GM18868 (cell line): ENCODE results near the gene VCP.

Experiments
- ATAC-seq: cut with Tn5 transposase; IDR thresholded peaks from one replicate; pipeline ENCODE4 v1.9.1; 2021; ENCODE audit warnings: mild to moderate bottlenecking, moderate library complexity; ENCODE audit not compliant: unreplicated experiment

VCP gene

GRCh38 chr9:35072461-35073278 is at the start of gene VCP:
Gene VCP, minus strand, starts transcription at chr9:35072625. Its CDS starts 272 bp downstream, at chr9:35072353.
- ATAC-seq: peak; percentile 82

- ATAC-seq: peak; percentile 44
Observed at GRCh38 chr9:35116898-35117551, 44.6 kb upstream of the VCP start.

- no peak for ATAC-seq
Observed at GRCh38 chr9:35116539-35116897, 44.1 kb upstream of the VCP start.

- ATAC-seq: peak; percentile 46
Observed at GRCh38 chr9:35115680-35116538, 43.5 kb upstream of the VCP start, which contains the start of gene ATOSB. Gene ATOSB, minus strand, starts transcription at chr9:35115862. Its CDS starts 7,588 bp downstream, at chr9:35108274.

- ATAC-seq: no peak
Observed at GRCh38 chr9:35114840-35115628, 42.6 kb upstream of the VCP start.

GRCh38 chr9:35114113-35114839 is 41.9 kb upstream of the VCP start:
- peak; percentile 23 for ATAC-seq

GRCh38 chr9:35112257-35113020 is 40.0 kb upstream of the VCP start:
- ATAC-seq: no peak

GRCh38 chr9:35111001-35111933 is 38.8 kb upstream of the VCP start:
- peak; percentile 84 for ATAC-seq

- ATAC-seq: no peak
Observed at GRCh38 chr9:35110327-35110761, 37.9 kb upstream of the VCP start.

GRCh38 chr9:35108946-35109575 is 36.6 kb upstream of the VCP start:
- no peak for ATAC-seq

- ATAC-seq: no peak
Observed at GRCh38 chr9:35108461-35108860, 36.0 kb upstream of the VCP start.

- no peak for ATAC-seq
Observed at GRCh38 chr9:35107297-35108290, 35.2 kb upstream of the VCP start.

GRCh38 chr9:35106343-35106730 is 33.9 kb upstream of the VCP start:
- ATAC-seq: no peak

- ATAC-seq: no peak
Observed at GRCh38 chr9:35105571-35106342, 33.3 kb upstream of the VCP start.

GRCh38 chr9:35105126-35105525 is 32.7 kb upstream of the VCP start:
- ATAC-seq: no peak

GRCh38 chr9:35104586-35104985 is 32.2 kb upstream of the VCP start:
- ATAC-seq: no peak
